AG08395 (cell line): ENCODE data around the gene PER2.

ENCODE experiments used
- DNase-seq: peaks from one replicate; pipeline ENCODE4 v3.0.0; 2012; ENCODE audit warnings: mixed read lengths, low spot score

PER2 gene

DNA sequence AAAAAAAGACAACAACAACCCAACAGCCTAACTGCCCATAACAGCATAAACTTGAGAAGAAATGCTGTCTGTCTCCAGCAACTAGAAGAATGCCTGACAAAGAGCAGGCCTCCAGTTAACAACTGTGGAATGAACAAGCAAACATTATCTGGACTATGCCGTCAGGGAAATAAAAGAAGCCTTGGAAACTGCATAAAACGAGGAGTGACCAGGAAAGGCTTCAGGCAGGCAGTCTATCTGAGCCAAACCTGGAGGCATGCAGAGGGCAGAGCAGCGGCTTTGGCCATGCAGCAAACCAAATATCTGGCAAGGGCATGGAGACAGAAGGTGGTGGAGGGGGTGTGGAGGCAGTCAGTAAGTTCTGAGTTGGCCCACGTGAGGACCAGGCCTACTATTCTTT, 59.7 kb downstream of the PER2 start:
- DNase-seq: no peak

- no peak for DNase-seq
Observed at GRCh38 chr2:238227587-238228032, 60.8 kb downstream of the PER2 start.

DNA sequence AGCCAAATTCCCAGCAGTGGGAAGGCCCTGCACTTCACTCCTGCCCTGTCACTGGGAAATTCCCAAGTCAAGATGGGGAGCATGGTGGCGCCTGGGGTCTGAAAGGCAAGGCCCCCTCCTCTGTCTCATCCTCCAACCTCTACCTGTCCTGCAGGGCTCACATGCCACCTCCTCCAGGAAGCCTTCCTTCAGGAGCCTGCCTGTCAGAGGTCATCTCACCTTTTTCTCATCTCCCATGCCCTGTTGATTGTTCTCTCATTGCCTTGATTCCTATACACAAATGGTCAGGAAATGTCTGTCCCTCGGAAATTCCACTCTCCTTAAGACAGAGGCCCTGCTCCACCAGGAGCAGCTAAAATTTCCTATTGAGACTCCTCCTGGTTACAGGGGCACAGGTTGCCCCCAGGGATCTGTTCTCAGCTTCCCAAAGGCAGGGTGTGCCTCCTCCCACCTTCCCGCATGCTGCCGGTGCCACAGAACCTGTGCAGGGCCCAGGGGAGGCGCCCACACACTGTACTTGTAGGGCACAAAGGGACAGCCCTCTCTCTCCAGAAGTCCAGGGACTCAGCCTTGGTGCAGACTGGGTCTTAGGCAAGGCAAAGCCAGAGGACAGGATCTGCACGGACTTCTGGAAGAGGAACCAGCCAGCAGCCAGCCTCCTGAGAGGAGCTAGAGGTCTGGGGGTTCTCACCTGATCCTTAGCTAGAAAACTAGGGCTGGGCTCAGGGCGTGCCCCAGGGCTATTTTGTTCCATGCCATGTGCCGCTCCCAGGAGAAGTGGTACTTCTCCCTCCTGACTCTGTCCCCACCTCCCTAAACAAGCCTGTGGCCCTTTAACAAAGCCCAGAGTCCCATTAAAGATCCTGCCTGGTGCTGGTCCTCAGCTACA, 61.5 kb downstream of the PER2 start:
- DNase-seq: no peak

DNA sequence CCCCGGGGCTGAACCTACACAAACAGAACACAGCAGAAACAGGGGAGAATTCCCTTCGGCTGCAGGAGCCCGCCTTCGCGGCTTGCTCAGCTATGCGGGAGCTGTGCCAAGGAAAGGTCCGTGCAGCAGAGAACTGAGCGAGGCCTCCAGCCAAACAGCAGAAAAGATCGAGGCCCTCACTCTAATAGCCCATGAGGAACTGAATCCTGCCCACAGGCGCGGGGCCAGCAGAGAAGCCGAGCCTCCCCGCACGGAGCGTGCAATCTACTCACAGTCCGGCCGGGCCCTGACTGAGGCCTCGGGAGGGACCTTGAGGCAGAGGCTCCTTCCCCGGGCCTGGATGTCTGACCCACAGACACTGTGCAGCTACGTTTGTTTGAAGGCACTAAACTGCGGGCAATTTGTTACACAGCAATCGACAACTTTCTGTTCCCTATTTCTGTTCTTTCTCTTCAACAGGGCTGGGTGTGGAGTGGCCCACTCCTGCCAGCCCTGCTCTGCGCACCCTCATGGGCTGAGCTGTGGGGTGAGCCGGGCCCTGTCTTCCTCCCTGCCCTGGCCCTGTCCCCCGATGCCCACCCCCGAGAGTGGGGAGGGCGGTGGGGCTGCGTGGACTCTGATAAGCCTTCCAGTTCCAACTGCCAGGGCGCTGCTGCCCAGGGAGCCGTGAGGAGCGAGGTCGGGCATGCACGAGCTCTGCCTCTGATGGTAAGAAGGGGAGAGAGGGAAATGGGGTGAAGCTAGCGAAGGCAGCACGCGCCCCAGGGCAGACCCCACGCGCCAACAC, 62.3 kb downstream of the PER2 start:
- no peak for DNase-seq

GRCh38 chr2:238225121-238225520, 63.3 kb downstream of the PER2 start:
- DNase-seq: no peak

DNA sequence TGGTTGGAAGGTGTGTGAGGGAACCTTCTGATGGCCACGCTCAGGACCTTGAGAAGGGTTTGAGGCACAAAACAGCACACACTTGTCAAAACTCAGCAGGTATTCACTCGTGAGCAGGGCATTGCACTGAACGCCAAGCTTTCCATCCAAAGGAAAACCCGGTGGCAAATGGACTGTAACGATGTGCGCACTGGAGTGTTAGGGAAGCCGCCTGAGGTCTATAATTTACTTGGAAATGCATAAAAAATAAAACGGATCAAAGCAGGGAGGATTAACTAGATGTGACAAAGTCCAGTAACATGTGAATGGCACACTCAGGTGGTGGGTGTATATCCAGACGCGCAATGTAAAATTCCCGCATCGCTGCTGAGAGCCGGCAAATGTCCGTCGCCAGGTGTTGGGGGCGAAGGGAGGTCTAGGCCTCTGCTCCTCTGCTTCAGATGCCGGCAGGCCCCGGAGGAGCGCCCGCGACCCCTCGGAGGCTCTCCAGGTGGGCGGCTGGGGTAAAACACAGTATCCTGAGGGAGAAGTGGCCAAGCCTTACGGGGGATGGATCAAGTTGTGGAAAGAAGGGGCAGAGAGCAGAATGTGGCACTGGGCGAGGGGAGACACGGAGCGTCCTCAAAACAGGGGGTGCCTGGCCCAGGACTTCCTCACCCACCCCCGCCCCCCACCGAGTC, 63.9 kb downstream of the PER2 start:
- no peak for DNase-seq

DNA sequence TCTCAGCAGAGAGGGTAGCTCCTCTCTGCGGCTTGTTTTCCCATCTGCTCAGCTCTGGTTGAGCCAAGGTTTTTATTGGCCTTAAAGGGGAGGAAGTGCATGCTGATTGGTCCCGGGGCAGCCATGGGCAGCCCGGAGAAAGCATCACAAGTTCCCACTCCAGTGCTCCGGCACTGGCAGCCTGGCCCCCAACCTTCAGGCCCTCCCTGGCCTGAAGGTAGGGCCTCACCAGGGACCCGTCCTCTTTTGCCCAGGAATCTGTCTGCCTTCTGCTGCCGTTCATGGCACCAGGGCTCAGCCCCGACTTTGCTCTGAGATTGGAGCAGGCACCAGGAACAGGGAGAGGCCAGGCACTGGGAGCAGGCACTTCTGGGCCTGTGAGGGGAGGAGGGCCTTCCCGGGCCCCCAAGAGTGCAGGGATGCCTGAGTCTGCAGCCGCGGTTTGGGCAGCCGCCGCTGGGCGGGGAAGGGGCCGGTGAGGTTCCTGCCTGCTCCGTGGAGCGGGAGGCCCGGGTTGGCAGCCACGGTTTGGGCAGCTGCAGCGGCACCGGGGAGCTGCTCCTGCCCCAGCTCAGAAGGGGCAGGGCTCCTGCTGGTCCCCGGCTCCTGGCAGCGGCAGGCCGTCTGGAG, 67.4 kb downstream of the PER2 start:
- no peak for DNase-seq

DNA sequence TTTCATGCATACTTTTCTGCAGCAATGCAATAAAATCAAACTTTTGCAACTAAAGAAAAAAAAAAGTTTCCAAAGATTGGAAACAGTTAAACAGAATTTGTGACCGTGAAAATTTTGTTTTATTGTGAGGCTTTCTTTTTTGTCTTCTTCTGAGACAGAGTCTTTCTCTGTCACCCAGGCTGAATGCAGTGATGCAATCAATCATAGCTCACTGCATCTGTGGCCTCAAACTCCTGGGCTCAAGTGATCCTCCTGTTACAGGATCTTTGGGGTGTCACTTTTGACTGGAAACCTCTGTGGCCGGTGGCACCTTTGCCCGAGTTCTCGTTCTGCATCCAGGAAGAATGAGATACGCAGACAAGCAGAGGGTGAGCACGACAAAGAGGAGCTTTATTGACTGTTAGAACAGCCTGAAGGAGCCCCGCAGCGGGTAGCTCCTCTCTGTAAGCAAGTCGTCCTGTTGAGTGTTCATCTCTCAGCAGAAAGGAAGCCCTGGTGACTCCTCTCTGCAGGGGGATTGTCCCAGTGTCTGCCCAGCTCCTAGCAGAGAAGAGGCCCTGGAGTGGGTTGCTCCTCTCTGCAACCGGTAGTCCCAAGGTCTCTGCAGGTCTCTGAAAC, 68.0 kb downstream of the PER2 start:
- DNase-seq: no peak

- DNase-seq: no peak
Observed at GRCh38 chr2:238216651-238217184, 71.7 kb downstream of the PER2 start.

GRCh38 chr2:238207006-238207405, 81.4 kb downstream of the PER2 start:
- no peak for DNase-seq

DNA sequence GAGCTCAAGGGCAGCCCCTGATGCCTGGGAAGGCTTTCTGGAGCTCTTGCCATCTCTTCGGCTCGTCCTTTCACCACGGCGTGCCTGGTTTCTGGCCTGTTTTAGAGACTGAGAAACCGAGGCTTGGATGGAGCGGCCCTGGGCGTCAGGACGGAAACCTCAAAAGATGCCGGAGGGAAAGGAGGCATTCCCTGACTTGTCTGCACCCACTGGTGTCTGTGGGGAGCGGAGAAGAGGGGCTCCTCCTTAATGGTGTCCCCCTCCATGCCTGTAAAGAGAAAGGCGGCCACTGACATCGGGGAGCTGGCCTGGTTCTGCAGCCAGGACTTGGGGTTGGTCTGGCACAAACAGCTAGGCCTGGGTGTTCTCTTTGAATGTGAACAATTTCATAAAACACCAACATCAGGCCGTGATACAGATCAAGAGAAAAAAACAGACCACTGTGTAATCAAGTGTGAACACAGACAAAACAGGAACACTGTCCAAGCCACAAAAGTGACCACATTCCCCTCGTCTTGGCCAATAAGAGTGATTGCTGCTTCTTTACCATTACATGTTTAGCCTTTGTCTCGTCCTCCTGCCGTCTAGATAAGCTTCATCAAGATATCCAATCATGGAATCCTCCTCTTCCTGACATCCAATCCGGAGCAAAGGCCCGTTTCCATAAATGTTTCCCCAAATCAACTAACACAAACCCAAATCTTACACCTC, 84.3 kb downstream of the PER2 start:
- DNase-seq: no peak

DNA sequence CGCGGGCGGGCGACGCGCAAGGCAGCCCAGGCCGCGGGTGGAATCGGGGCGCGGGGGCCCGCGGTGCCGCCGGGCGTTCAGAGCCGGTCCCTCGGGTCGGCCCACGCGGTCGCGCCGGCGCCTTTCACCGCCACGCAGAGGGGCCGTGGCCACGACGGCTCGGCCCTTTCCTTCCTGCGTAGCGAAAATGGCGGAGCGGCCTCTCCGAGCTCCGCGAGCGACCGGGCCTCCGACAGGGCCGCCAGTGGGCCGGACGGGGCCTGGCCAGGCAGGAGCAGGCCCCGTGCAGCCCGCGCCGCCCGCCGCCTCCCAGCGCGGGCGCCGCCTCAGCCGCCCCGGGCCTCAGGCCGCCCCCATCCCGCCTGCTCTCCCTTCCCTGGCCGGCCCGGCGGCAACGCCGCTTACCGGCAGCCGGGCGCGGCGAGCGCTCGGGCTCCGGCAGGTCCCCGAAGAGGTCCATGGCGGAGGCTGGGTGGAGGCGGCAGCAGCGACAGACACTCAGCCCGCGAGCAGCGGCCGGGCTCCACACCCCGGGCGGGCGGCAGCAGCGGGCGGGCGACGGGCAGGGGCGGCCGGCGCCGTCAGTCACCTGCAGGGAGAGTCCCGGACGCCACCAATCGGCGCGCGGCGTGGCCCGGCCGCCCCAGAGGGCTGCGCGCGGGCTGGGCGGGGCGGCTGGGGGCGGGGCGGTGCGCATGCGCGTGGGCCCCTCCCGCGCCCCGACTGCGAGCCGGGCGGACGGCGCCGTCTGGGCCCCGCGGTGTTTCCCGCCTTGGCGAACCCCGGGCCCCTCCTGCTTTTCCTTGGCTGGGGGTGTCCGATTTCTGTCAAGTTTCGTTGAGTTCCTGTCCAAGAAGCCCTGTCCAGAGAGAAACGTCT, 85.1 kb downstream of the PER2 start, which contains the start of gene ILKAP:
TSS of gene ILKAP (minus strand) at position 602 of the 879 bp plus-strand sequence. CDS start at position 460, 142 bp downstream.
- DNase-seq: peak; percentile 100

- DNase-seq: peak; percentile 36
Observed at GRCh38 chr2:238202326-238203093, 85.9 kb downstream of the PER2 start.
